GM20000 (cell line): ENCODE results near the gene DMD.

Source experiments
- DNase-seq: peaks from one replicate; pipeline ENCODE4 v3.0.0; 2012; ENCODE audit warnings: low spot score
- TF ChIP-seq, protein P1 (sequence below): IDR thresholded peaks from 2 replicates; pipeline ENCODE4 v1.5.1; 2012; ENCODE audit warnings: mild to moderate bottlenecking, control low read depth; ENCODE audit errors: extremely low read depth, missing control alignments

The DMD gene

DNA sequence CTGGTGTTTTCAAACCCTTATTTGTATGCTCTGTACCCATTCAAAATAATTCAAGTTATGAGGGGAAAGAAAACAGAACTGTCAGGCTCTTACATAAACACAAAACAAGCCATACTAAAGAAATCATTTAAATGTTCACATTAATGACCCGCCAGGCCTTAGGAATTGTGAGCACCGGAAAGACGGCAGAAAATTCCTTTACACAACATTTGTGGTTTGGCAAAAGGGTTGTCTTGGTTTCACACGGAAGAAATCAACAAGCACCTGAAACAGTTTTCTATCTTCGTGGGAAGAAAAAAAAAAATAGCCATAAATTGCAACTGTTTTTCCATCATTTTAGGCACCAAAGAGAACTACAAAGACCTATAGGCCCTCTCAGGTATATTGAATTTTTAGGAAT lies 1951.0 kb downstream of the DMD start:
- no peak for DNase-seq
- TF ChIP-seq, protein P1, sequence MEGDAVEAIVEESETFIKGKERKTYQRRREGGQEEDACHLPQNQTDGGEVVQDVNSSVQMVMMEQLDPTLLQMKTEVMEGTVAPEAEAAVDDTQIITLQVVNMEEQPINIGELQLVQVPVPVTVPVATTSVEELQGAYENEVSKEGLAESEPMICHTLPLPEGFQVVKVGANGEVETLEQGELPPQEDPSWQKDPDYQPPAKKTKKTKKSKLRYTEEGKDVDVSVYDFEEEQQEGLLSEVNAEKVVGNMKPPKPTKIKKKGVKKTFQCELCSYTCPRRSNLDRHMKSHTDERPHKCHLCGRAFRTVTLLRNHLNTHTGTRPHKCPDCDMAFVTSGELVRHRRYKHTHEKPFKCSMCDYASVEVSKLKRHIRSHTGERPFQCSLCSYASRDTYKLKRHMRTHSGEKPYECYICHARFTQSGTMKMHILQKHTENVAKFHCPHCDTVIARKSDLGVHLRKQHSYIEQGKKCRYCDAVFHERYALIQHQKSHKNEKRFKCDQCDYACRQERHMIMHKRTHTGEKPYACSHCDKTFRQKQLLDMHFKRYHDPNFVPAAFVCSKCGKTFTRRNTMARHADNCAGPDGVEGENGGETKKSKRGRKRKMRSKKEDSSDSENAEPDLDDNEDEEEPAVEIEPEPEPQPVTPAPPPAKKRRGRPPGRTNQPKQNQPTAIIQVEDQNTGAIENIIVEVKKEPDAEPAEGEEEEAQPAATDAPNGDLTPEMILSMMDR: no peak

DNA sequence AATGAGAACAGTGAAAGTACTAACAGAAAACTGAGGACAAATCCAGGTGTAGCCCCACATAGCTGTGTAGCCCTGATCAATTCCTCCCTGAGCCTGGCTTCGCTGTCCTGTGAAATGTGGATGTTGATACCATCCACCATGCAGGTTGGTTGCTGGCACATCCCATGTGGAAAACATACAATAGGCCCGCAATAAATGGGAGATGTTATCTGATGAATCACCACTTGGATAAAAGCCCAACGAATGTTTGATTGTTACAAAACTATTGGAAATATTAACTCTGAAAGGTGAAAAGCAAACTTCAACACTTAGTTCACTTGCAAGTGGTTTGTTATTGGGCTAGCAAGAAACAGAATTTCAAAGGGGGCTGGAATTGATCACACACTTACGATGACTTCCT lies 1953.2 kb downstream of the DMD start:
- DNase-seq: no peak
- TF ChIP-seq, protein P1: no peak

DNA sequence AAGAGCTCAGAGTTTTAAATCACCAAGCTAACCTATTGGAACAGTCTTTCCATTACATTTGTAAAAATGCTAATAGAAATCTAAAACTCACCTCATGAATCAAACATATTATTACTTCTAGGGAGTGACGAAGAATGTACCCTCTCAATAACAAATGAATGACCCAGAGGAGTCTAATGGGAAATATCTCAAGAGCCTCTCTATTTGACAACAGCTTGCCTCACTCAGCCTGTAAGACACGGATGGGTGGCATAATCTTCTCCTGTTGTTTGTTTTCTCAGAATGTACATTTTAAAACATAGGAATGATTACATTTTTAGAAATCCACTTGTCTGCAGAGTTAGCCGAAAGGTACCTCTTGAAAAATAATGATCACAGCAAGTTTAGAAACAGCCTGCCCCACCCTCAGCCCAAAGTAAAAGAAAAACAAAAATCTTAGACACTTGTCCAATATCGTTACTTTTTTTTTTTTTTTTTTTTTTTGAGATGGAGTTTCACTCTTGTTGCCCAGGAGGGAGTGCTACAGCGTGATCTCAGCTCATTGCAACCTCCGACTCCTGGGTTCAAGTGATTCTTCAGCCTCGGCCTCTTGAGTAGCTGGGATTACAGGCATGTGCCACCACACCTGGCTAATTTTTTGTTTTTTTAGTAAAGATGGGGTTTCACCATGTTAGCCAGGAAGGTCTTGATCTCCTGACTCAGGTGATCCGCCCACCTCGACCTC lies 1955.9 kb downstream of the DMD start:
- DNase-seq: no peak
- TF ChIP-seq, protein P1: no peak

DNA sequence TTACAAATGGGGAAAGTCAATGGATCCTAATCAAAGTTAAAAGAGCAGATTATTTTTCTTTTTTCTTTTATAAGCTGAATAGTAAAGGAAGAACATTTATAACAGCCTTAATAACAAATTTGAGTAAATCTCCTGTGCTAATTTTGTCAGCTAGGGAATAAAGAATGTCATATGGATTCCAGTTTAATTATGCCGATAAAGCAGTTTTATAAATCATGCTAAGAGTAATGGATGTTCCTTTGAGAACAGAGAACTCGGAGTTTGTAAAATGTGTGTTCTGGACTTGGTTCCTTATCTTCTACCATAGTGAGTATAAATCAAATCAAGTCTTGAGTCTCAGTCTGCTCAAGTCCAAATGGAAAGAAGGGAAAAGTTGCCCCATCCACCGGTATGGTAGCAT lies 1959.2 kb downstream of the DMD start:
- DNase-seq: no peak
- TF ChIP-seq, protein P1: no peak

DNA sequence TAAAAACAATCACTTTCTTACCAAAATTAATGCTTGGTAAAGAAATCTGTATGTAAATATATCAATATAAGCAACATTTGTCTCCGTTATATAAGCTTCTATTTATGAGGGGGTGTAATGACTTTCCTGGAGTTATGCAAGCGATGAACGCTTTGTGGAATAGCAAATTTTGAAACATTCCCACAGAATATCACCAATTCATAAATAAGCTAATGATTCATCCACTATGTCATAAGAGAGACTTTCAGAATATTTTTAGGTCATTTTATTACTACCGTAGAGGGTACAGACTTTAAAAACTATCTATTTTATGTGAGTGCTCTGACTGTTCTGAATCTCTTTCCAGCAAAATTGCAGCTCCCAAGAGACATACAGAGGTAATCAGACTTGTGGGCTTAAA lies 1960.0 kb downstream of the DMD start:
- TF ChIP-seq, protein P1: no peak
- no peak for DNase-seq

DNA sequence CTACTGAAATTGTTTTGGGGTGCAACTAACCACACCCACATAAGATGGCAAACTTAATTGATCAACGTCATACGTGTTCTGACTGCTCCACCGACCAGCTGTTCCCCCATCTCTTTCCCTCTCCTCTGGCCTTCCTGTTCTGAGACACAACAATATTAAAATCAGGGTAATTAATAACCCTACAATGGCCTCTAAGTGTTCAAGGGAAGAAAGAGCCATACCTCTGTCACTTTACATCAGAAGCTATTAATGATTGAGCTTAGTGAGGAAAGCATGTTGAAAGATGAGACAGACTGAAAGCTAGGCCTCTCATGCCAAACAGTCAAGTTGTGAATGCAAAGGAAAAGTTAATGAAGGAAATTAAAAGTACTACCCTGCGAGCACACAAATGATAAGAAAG lies 1965.6 kb downstream of the DMD start:
- TF ChIP-seq, protein P1: no peak
- DNase-seq: no peak

DNA sequence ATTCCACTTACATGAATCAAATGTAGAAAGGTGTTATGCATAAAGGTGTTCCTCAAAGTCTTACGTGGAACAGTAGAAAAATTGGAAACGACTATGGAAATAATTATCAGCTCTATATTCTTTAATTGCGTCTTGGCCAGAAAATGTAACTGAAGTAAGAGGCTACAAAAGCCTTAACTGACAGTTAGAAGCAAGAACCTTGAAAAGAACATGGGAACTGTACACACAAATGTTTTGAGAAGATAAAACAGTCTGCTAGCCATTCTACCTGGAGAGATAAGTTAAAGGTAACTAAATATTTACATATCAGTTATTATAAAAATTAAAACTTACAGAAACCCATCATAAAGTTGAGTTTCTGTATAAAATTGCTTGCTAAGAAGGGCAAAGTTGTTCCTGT lies 1967.5 kb downstream of the DMD start:
- DNase-seq: no peak
- TF ChIP-seq, protein P1: no peak
